IPS DF 6.9 (cell line): ENCODE measurements around the gene OTOR.

Source experiments
- DNase-seq: peaks from one replicate; pipeline ENCODE4 v3.0.0-alpha.2; 2013; ENCODE audit warnings: low read depth, low spot score
- H3K27ac ChIP-seq: one replicate; pipeline ENCODE4 v1.5.1; 2013; ENCODE audit warnings: low read length, control low read depth
- H3K27me3 ChIP-seq: 2 replicates; pipeline ENCODE4 v1.6.1; 2013; ENCODE audit warnings: mild to moderate bottlenecking, low read length; ENCODE audit not compliant: control insufficient read depth, insufficient read depth
- H3K36me3 ChIP-seq: 2 replicates; pipeline ENCODE4 v1.6.1; 2013; ENCODE audit warnings: low read length; ENCODE audit not compliant: control insufficient read depth, insufficient read depth
- H3K4me1 ChIP-seq: 2 replicates; pipeline ENCODE4 v1.6.1; 2013; ENCODE audit warnings: low read length; ENCODE audit not compliant: control insufficient read depth, insufficient read depth
- H3K4me3 ChIP-seq: 2 replicates; pipeline ENCODE4 v1.5.1; 2013; ENCODE audit warnings: mild to moderate bottlenecking, low read length
- H3K9me3 ChIP-seq: 2 replicates; pipeline ENCODE4 v1.6.1; 2013; ENCODE audit warnings: low read length, inconsistent platforms; ENCODE audit not compliant: control insufficient read depth, insufficient read depth
- WGBS: extraction: QIAGEN DNeasy Blood & Tissue Kit; methylation state at CpG from one replicate; pipeline ENCODE4 v1.1.7; 2013; ENCODE audit warnings: mixed read lengths, missing lambda C conversion rate; ENCODE audit not compliant: insufficient read length, insufficient coverage; 5-methylcytosine and 5-hydroxymethylcytosine counted together

OTOR gene

GRCh38 chr20:16714242-16714641, 33.9 kb upstream of the OTOR start:
- WGBS = no CpG with 5 or more reads among the region's 5 CpGs
- Histone ChIP-seq H3K9me3 (no peaks in the 10 kb centered on the region), H3K27me3 (no peaks in the 10 kb centered on the region), H3K4me1 (peaks cover 2% of the 10 kb centered on the region; the same call in 1 of the 2 replicates), H3K4me3 (no peak overlapping the region), H3K36me3 (no peaks in the 10 kb centered on the region), H3K27ac (no peak overlapping the region)
- DNase-seq = no peak

DNA sequence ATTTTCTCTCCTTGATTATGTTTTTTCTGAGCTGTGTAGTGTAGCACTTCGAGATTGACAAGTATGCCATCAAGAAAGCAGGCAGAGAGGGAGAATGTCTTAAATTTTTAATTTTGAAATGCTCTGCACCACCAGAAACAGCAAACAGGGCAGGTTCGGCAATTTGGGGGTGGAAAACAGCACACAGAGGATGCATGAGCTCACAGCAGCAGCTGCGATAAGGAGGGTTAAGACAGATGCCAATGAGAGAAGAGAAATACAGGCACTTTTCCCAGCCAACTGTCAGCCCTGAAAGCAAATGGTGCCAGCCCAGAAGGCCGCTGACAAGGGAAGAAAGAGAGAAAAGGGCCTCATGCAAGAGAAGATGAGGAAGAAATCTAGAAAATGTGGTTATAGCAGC, 33.4 kb upstream of the OTOR start:
- Histone ChIP-seq H3K27me3 (no peaks in the 10 kb centered on the region), H3K4me3 (no peak overlapping the region), H3K36me3 (no peaks in the 10 kb centered on the region), H3K27ac (no peak overlapping the region), H3K9me3 (no peaks in the 10 kb centered on the region), H3K4me1 (peaks cover 2% of the 10 kb centered on the region; the same call in 1 of the 2 replicates)
- WGBS = no CpG with 5 or more reads among the region's 4 CpGs
- DNase-seq = no peak

- H3K27ac ChIP-seq = no peak overlapping the region
- DNase-seq = no peak
- peaks cover 2% of the 10 kb centered on the region; the same call in 1 of the 2 replicates for H3K4me1 ChIP-seq
- WGBS = no CpG with 5 or more reads among the region's 1 CpG
- H3K4me3 ChIP-seq = no peak overlapping the region
- H3K36me3 ChIP-seq = no peaks in the 10 kb centered on the region
- no peaks in the 10 kb centered on the region for H3K9me3 ChIP-seq
- no peaks in the 10 kb centered on the region for H3K27me3 ChIP-seq
These were observed 28.7 kb upstream of the OTOR start for GRCh38 chr20:16719421-16719820.

DNA sequence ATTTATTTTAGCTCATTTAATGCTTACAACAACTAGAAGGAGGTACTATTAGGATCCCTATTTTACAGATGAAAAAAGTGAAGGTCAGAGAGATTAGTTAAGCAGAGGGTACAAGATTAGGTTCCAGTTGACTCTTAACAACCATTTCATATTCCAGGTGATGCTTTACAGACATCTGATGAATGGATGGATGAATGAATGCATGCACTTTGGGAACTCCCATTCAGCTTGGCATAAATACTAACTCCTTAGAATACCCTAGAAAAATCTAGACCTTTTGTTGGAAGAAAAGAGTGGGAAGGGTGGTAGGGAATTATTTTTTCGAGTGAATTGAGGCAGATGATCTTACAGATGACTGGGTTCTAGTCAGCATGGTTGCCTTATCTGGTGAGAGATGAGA, 19.1 kb upstream of the OTOR start:
- Histone ChIP-seq H3K27me3 (no peaks in the 10 kb centered on the region), H3K9me3 (no peaks in the 10 kb centered on the region), H3K4me3 (no peak overlapping the region), H3K4me1 (no peaks in the 10 kb centered on the region; the same call in 1 of the 2 replicates), H3K36me3 (peaks cover 4% of the 10 kb centered on the region; the same call in 1 of the 2 replicates), H3K27ac (no peak overlapping the region)
- WGBS = 100% methylated on average over 1 of the region's 1 CpG
- no peak for DNase-seq

DNA sequence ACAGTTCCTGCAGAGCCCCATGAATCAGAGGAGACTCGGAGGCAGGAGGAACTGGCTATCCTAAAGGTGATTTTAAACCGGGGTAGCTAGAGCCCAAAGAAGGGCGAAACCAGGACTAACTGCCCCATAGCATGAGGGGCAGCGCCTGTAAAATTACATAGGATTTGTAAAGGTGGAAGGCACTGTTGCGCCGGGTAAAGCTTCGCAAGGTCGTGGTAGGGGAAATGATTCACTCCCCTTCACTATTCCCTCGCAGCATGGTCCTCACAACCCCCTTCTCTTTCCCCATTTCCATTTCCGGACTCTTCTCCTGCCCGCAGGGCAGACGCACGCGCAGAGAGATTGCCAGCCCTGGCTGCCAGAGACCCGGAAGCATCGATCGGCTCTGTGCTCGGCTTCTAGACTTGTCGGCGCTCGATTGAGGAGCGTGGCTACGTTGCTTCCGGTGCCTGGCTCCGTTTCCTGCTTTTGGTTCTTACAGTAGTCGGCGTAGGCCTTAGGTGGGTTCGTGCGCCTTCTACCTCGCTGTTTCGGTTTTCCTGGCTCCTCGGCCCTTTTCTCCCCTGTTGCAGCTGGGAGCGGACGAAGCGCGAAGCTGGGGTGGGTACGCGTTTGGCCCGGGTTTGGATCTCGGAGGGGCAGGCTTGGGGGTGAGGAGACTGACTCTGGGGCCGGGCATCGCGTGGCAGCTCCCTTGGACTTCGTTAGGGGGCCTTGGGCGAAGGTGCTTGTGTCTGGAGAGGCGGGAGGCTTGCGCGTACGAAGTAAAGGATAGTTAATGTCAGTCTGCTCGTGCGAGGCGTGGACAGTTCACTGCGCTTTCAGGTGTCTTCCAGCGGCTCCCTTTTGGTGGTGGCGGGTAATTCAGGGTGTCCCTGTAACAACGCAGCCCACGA, 18.3 kb upstream of the OTOR start, which contains the start of gene SNRPB2:
TSS of gene SNRPB2 (plus strand) at position 462 of the 896 bp plus-strand sequence. CDS start 1,677 bp downstream, outside the sequence.
- Histone ChIP-seq H3K4me3 (peak within 1 kb of the TSS; percentile 98), H3K27me3 (no peaks in the 10 kb centered on the region), H3K4me1 (no peaks in the 10 kb centered on the region; the same call in 1 of the 2 replicates), H3K27ac (no peak within 1 kb of the TSS), H3K36me3 (peaks cover 4% of the 10 kb centered on the region; the same call in 1 of the 2 replicates), H3K9me3 (no peaks in the 10 kb centered on the region)
- DNase-seq = peak; percentile 83
- no CpG with 5 or more reads among the region's 57 CpGs for WGBS

GRCh38 chr20:16732506-16733152, 15.5 kb upstream of the OTOR start:
- H3K27me3 ChIP-seq = no peaks in the 10 kb centered on the region
- WGBS = no CpG with 5 or more reads among the region's 4 CpGs
- H3K36me3 ChIP-seq = peaks cover 4% of the 10 kb centered on the region; the same call in 1 of the 2 replicates
- no peaks in the 10 kb centered on the region; the same call in 1 of the 2 replicates for H3K4me1 ChIP-seq
- H3K27ac ChIP-seq = no peak overlapping the region
- H3K4me3 ChIP-seq = no peak overlapping the region
- DNase-seq = no peak
- no peaks in the 10 kb centered on the region for H3K9me3 ChIP-seq

- Histone ChIP-seq H3K4me1 (no peaks in the 10 kb centered on the region), H3K27ac (no peak overlapping the region), H3K36me3 (no peaks in the 10 kb centered on the region; the same call in 1 of the 2 replicates), H3K27me3 (no peaks in the 10 kb centered on the region), H3K4me3 (no peak overlapping the region), H3K9me3 (no peaks in the 10 kb centered on the region)
- no CpG with 5 or more reads among the region's 6 CpGs for WGBS
- no peak for DNase-seq
These were observed 7.6 kb upstream of the OTOR start for GRCh38 chr20:16740365-16741072.

- WGBS = no CpG with 5 or more reads among the region's 3 CpGs
- no peaks in the 10 kb centered on the region for H3K4me1 ChIP-seq
- no peak overlapping the region for H3K4me3 ChIP-seq
- no peaks in the 10 kb centered on the region for H3K27me3 ChIP-seq
- no peak overlapping the region for H3K27ac ChIP-seq
- no peaks in the 10 kb centered on the region for H3K9me3 ChIP-seq
- no peak for DNase-seq
- H3K36me3 ChIP-seq = no peaks in the 10 kb centered on the region
These were observed 3.9 kb upstream of the OTOR start for GRCh38 chr20:16744178-16744807.

GRCh38 chr20:16745204-16745603, 3.0 kb upstream of the OTOR start:
- H3K4me1 ChIP-seq = peaks cover 1% of the 10 kb centered on the region; the same call in 1 of the 2 replicates
- no peak overlapping the region for H3K27ac ChIP-seq
- H3K9me3 ChIP-seq = no peaks in the 10 kb centered on the region
- DNase-seq = no peak
- H3K4me3 ChIP-seq = no peak overlapping the region
- WGBS = no CpG with 5 or more reads among the region's 5 CpGs
- H3K36me3 ChIP-seq = no peaks in the 10 kb centered on the region
- no peaks in the 10 kb centered on the region for H3K27me3 ChIP-seq
